Uterus (tissue), 2 donors: ENCODE measurements around the gene FAM110A.

Experiments
- POLR2A ChIP-seq, 2 donors: fragments of 450-650 bp; IDR thresholded peaks; one replicate each; pipeline ENCODE4 v1.6.1; 2016; ENCODE audit warnings: antibody characterized with exemption in 2 of 2, mild to moderate bottlenecking in 1 of 2, moderate library complexity in 1 of 2
- TF ChIP-seq, protein P1 (sequence below), 4 experiments: fragments of 200-600 bp in 2 of 4; fragments of 450-650 bp in 2 of 4; sonication (generic) in 2 of 4; IDR thresholded peaks; one replicate each; pipeline ENCODE4 v1.5.1; 2016 to 2019; ENCODE audit warnings: antibody characterized with exemption in 4 of 4, mild to moderate bottlenecking in 2 of 4, moderate library complexity in 1 of 4

DNA sequence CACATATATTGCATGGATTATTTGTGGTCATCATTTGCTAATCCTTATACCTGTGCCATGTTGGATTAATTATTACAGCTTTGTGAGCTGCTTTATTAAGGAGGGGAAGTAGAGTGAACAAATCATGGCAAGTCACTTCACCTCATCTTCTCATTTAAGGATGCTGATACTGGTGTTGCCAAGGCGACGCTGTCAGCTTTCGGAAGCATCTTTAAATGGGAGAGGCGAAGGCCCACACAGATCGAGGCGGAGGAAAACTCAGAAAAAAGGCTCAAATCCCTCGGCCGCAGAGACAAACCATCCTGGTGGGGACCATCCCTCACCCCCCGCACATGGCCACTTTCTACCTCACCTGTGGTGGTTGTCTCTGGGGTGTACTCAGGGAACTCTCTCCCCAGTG lies 34.8 kb downstream of the FAM110A start:
- TF ChIP-seq, protein P1, sequence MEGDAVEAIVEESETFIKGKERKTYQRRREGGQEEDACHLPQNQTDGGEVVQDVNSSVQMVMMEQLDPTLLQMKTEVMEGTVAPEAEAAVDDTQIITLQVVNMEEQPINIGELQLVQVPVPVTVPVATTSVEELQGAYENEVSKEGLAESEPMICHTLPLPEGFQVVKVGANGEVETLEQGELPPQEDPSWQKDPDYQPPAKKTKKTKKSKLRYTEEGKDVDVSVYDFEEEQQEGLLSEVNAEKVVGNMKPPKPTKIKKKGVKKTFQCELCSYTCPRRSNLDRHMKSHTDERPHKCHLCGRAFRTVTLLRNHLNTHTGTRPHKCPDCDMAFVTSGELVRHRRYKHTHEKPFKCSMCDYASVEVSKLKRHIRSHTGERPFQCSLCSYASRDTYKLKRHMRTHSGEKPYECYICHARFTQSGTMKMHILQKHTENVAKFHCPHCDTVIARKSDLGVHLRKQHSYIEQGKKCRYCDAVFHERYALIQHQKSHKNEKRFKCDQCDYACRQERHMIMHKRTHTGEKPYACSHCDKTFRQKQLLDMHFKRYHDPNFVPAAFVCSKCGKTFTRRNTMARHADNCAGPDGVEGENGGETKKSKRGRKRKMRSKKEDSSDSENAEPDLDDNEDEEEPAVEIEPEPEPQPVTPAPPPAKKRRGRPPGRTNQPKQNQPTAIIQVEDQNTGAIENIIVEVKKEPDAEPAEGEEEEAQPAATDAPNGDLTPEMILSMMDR (IDR thresholded peaks at IDR 0.05): no peak
- TF ChIP-seq POLR2A (IDR thresholded peaks at IDR 0.05): no peak
